HEK293T (cell line): ENCODE data around the gene CAPZB.

Experiments
- CTCF ChIA-PET: fragments of 350-600 bp; formaldehyde crosslinking; extraction: SDS; loops from one replicate; lab custom pipeline; 2021; ENCODE audit warnings: antibody characterized with exemption, inconsistent platforms; lab: Yijun Ruan, JAX
- POLR2A ChIA-PET: fragments of 350-600 bp; formaldehyde crosslinking; extraction: SDS; loops from one replicate; lab custom pipeline; 2020; ENCODE audit warnings: antibody characterized with exemption, inconsistent platforms; lab: Yijun Ruan, JAX
- DNase-seq: peaks from one replicate; pipeline ENCODE4 v3.0.0; 2012; ENCODE audit warnings: mixed read lengths; ENCODE audit errors: extremely low spot score
- ARNT ChIP-seq: fragments of 450-650 bp; IDR thresholded peaks from 2 replicates; pipeline ENCODE4 v1.6.1; 2017; ENCODE audit warnings: mild to moderate bottlenecking
- BHLHE40 ChIP-seq: fragments of 450-650 bp; IDR thresholded peaks from 2 replicates; pipeline ENCODE4 v1.6.1; 2016; ENCODE audit warnings: mild to moderate bottlenecking, moderate library complexity, borderline replicate concordance
- CTBP1 ChIP-seq: fragments of 450-650 bp; IDR thresholded peaks from 2 replicates; pipeline ENCODE4 v1.6.1; 2016; ENCODE audit warnings: borderline replicate concordance
- ELF4 ChIP-seq: fragments of 450-650 bp; IDR thresholded peaks from 2 replicates; pipeline ENCODE4 v1.6.1; 2017; ENCODE audit warnings: antibody characterized with exemption
- FOXA1 ChIP-seq: fragments of 450-650 bp; IDR thresholded peaks from 2 replicates; pipeline ENCODE4 v1.6.1; 2016; ENCODE audit warnings: mild to moderate bottlenecking
- FOXK2 ChIP-seq: fragments of 450-650 bp; IDR thresholded peaks from 2 replicates; pipeline ENCODE4 v1.6.1; 2016; ENCODE audit warnings: mild to moderate bottlenecking
- FOXM1 ChIP-seq: fragments of 450-650 bp; IDR thresholded peaks from 2 replicates; pipeline ENCODE4 v1.6.1; 2017; ENCODE audit warnings: mild to moderate bottlenecking, borderline replicate concordance
- HDGF ChIP-seq: fragments of 450-650 bp; IDR thresholded peaks from 2 replicates; pipeline ENCODE4 v1.6.1; 2017; ENCODE audit warnings: antibody characterized with exemption, borderline replicate concordance
- L3MBTL2 ChIP-seq: fragments of 450-650 bp; conservative IDR thresholded peaks from 2 replicates; pipeline ENCODE4 v1.6.1; 2016; ENCODE audit warnings: mild to moderate bottlenecking
- LEF1 ChIP-seq: fragments of 450-650 bp; IDR thresholded peaks from 2 replicates; pipeline ENCODE4 v1.6.1; 2017; ENCODE audit warnings: mild to moderate bottlenecking, borderline replicate concordance
- NFRKB ChIP-seq: fragments of 450-650 bp; IDR thresholded peaks from 2 replicates; pipeline ENCODE4 v1.6.1; 2016; ENCODE audit warnings: mild to moderate bottlenecking, moderate library complexity
- PKNOX1 ChIP-seq: fragments of 450-650 bp; IDR thresholded peaks from 2 replicates; pipeline ENCODE4 v1.6.1; 2016
- SP1 ChIP-seq: fragments of 450-650 bp; IDR thresholded peaks from 2 replicates; pipeline ENCODE4 v1.6.1; 2017
- SUZ12 ChIP-seq: fragments of 450-650 bp; IDR thresholded peaks from 2 replicates; pipeline ENCODE4 v1.6.1; 2016; ENCODE audit warnings: mild to moderate bottlenecking
- TARDBP ChIP-seq: fragments of 450-650 bp; IDR thresholded peaks from 2 replicates; pipeline ENCODE4 v1.6.1; 2016
- ZNF384 ChIP-seq: fragments of 450-650 bp; IDR thresholded peaks from 2 replicates; pipeline ENCODE4 v1.6.1; 2016

The CAPZB gene

GRCh38 chr1:19372602-19373001 is 112.7 kb downstream of the CAPZB start:
- CTCF ChIA-PET = interaction anchor here (0.7 kb wide), 1 partner anchor 861 kb away, joined by 3 read pairs; no protein-coding TSS in a partner anchor
- no peak for DNase-seq
- POLR2A ChIA-PET = no interaction called here
- no peak for TF ChIP-seq FOXK2
- no peak for TF ChIP-seq SUZ12
- TF ChIP-seq NFRKB = no peak
- no peak for TF ChIP-seq FOXM1
- TF ChIP-seq HDGF = no peak
- TF ChIP-seq SP1 = no peak
- TF ChIP-seq FOXA1 = no peak
- TF ChIP-seq CTBP1 = no peak
- no peak for TF ChIP-seq LEF1
- no peak for TF ChIP-seq ZNF384
- TF ChIP-seq PKNOX1 = no peak
- TF ChIP-seq L3MBTL2 = no peak
- TF ChIP-seq BHLHE40 = no peak
- TF ChIP-seq ARNT = no peak

- POLR2A ChIA-PET = no interaction called here
- no peak for DNase-seq
- TF ChIP-seq FOXK2 = no peak
- no peak for TF ChIP-seq TARDBP
- no peak for TF ChIP-seq SP1
- no peak for TF ChIP-seq SUZ12
- TF ChIP-seq ZNF384 = no peak
- TF ChIP-seq FOXM1 = no peak
- no peak for TF ChIP-seq L3MBTL2
- TF ChIP-seq HDGF = no peak
- TF ChIP-seq ARNT = no peak
- CTCF ChIA-PET = no interaction called here
These were observed 113.2 kb downstream of the CAPZB start for GRCh38 chr1:19372136-19372514.

GRCh38 chr1:19371226-19372135 is 113.9 kb downstream of the CAPZB start:
- TF ChIP-seq PKNOX1 = no peak
- ChIA-PET CTCF (no interaction called here), POLR2A (no interaction called here)
- DNase-seq = no peak

- TF ChIP-seq TARDBP (no peak), NFRKB (no peak), ARNT (no peak), PKNOX1 (no peak), SUZ12 (no peak), ELF4 (no peak), FOXM1 (no peak), HDGF (no peak), ZNF384 (no peak), SP1 (no peak), FOXA1 (no peak), FOXK2 (no peak), L3MBTL2 (no peak), BHLHE40 (no peak), CTBP1 (no peak), LEF1 (no peak)
- CTCF ChIA-PET = no interaction called here
- POLR2A ChIA-PET = no interaction called here
- no peak for DNase-seq
These were observed 114.7 kb downstream of the CAPZB start for GRCh38 chr1:19370453-19371170.

- CTCF ChIA-PET = no interaction called here
- POLR2A ChIA-PET = no interaction called here
- no peak for DNase-seq
- no peak for TF ChIP-seq ELF4
- TF ChIP-seq FOXK2 = no peak
- no peak for TF ChIP-seq TARDBP
- TF ChIP-seq FOXM1 = no peak
- no peak for TF ChIP-seq ZNF384
- TF ChIP-seq FOXA1 = no peak
- TF ChIP-seq HDGF = no peak
- TF ChIP-seq ARNT = no peak
- no peak for TF ChIP-seq CTBP1
- no peak for TF ChIP-seq SUZ12
- TF ChIP-seq L3MBTL2 = no peak
- no peak for TF ChIP-seq SP1
- no peak for TF ChIP-seq PKNOX1
- TF ChIP-seq BHLHE40 = no peak
- TF ChIP-seq NFRKB = no peak
- no peak for TF ChIP-seq LEF1
These were observed 115.8 kb downstream of the CAPZB start for GRCh38 chr1:19369396-19370090.
